Measurements from ENCODE around the gene LSM11.
"Not testable (repeated sequence)": the region's sequence is repeated elsewhere in the genome, so short reads cannot be mapped to it uniquely, and the experiment has no call there.

Gene LSM11

GRCh38 chr5:157743163-157744050 lies at the start of gene LSM11:
TSS of gene LSM11 (plus strand) at chr5:157743712. CDS start at chr5:157743751, 39 bp downstream.
- DNase-seq: peak; percentile 74 to 86

GRCh38 chr5:157693816-157694215 lies 49.7 kb upstream of the LSM11 start:
- DNase-seq: not testable (repeated sequence)

- DNase-seq: not testable (repeated sequence)
Observed at GRCh38 chr5:157696154-157696553, 47.4 kb upstream of the LSM11 start.

- not testable (repeated sequence) for DNase-seq
Observed at GRCh38 chr5:157698674-157699073, 44.8 kb upstream of the LSM11 start.

GRCh38 chr5:157703736-157704135 lies 39.8 kb upstream of the LSM11 start:
- no peak for DNase-seq

GRCh38 chr5:157708866-157709265 lies 34.6 kb upstream of the LSM11 start:
- no peak for DNase-seq

- no peak for DNase-seq
Observed at GRCh38 chr5:157709346-157709745, 34.2 kb upstream of the LSM11 start.

- no peak for DNase-seq
Observed at GRCh38 chr5:157710431-157710830, 33.1 kb upstream of the LSM11 start.

- DNase-seq: no peak
Observed at GRCh38 chr5:157710882-157711281, 32.6 kb upstream of the LSM11 start.

- no peak for DNase-seq
Observed at GRCh38 chr5:157713830-157714595, 29.5 kb upstream of the LSM11 start.

GRCh38 chr5:157714596-157714864 lies 29.0 kb upstream of the LSM11 start:
- no peak for DNase-seq

GRCh38 chr5:157718519-157718918 lies 25.0 kb upstream of the LSM11 start:
- peak; percentile 50 to 64 for DNase-seq

GRCh38 chr5:157719245-157719644 lies 24.3 kb upstream of the LSM11 start:
- no peak for DNase-seq

- DNase-seq: no peak
Observed at GRCh38 chr5:157721159-157721558, 22.4 kb upstream of the LSM11 start.

GRCh38 chr5:157722895-157723294 lies 20.6 kb upstream of the LSM11 start:
- not testable (repeated sequence) for DNase-seq

GRCh38 chr5:157726607-157727006 lies 16.9 kb upstream of the LSM11 start:
- DNase-seq: not testable (repeated sequence)

GRCh38 chr5:157727858-157728257 lies 15.7 kb upstream of the LSM11 start:
- DNase-seq: not testable (repeated sequence)

GRCh38 chr5:157729858-157730257 lies 13.7 kb upstream of the LSM11 start:
- DNase-seq: no peak

GRCh38 chr5:157730900-157731271 lies 12.6 kb upstream of the LSM11 start:
- no peak for DNase-seq

- DNase-seq: peak; percentile 94 to 95
Observed at GRCh38 chr5:157731272-157732129, 12.0 kb upstream of the LSM11 start, which contains the start of gene THG1L. TSS of gene THG1L (plus strand) at chr5:157731420. CDS start at chr5:157731441, 21 bp downstream.

GRCh38 chr5:157732130-157732514 lies 11.4 kb upstream of the LSM11 start:
- DNase-seq: no peak

GRCh38 chr5:157732596-157733262 lies 10.8 kb upstream of the LSM11 start:
- DNase-seq: no peak

- no peak for DNase-seq
Observed at GRCh38 chr5:157734436-157734835, 9.1 kb upstream of the LSM11 start.
